ENCODE data around the gene SECISBP2.

The SECISBP2 gene

DNA sequence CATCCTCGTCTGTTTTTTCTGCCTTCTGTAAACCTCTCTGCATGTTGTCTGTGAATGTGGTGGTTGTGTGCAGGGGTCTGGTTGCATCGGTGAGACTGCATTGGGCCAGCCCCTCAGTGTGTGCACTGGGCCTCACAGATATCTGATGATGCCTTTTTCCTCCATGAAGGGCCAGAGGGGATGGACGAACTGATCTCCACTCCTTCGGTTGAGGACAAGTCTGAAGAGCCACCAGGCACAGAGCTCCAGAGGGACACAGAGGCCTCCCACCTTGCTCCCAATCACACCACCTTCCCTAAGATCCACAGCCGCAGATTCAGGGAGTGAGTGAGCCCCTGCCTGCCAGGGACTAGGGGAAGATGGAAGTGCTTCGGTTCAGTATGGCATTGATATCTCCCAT, 31.3 kb downstream of the SECISBP2 start:
- DNase-seq = no peak

DNA sequence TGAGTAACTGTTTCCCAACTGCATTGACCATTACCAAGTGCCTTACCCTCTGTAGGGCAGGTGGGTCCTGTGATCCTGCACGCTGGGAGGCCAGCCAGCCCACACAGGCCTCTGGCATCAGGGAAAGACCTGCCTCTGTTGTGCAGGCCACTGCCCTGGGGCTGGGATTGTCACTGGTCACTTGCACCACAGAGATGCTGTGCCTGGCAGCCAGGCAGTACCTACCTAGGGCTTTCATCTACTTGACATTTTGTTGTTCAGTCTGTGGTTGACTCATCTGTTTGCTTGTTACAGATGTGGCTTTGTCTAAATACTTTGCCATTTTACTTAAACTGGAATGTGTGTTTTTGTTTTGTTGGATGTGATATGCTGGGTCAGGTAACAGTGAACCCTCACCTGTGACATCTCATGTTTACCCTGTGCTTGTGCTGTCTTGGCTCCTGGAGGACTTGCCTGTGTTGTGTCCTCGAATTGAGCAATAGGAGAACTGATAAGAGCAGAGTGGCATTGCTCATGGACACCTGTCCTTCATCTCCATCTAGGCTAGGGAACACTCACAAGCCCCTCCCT, 32.8 kb downstream of the SECISBP2 start:
- DNase-seq = no peak

DNA sequence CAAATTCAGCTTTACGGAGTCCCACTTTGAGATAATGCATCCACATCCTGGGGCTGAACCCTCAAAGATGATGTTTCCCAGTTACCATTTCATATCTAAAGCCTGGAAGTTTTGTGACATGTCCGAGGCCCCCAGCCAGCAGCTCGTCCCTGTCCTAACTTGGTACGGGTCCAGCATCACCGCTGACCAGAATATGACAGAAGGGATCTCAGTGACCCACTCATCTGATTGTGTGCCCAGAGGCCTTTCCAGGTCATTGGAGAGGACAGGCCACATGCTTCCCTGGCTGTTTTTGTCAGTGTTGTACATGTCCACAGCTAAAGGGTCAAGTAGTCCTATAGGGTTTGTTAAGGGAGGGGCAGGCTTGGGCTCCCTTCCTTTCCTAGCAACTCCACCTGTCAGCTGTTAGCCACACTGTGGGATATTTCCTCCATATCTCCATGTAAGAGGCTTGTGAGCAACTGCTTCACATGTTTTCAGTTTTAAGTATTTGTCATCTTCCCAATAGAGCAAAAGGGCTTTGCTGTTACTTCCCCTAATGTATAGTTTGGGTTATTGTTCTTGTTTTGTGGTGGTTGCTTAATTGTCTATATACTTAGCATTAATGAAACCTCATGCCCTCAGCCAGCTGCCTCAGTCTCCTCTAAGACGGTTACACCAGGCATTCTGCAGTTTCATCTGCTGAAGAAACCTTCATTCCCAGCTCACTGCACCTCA, 33.4 kb downstream of the SECISBP2 start:
- no peak for DNase-seq

DNA sequence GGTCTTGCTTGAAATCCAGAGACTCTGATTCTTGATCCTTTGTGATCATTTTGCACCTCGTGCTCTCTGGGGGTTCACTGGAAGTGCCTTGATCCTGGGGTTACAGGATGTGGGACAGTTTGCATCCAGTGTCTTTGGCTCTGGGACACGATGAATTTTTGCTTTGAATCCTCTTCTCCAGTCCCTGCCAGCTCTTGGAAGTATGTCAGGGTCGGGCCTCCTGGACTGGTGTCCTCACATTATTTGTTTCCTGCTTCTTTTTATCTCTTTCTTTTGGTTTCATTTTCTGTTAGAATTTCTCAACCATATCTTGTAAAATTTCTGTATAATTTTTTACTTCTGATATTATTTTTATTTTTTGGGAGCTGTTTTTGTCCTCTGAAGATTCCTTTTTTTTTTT, 34.2 kb downstream of the SECISBP2 start:
- no peak for DNase-seq

DNA sequence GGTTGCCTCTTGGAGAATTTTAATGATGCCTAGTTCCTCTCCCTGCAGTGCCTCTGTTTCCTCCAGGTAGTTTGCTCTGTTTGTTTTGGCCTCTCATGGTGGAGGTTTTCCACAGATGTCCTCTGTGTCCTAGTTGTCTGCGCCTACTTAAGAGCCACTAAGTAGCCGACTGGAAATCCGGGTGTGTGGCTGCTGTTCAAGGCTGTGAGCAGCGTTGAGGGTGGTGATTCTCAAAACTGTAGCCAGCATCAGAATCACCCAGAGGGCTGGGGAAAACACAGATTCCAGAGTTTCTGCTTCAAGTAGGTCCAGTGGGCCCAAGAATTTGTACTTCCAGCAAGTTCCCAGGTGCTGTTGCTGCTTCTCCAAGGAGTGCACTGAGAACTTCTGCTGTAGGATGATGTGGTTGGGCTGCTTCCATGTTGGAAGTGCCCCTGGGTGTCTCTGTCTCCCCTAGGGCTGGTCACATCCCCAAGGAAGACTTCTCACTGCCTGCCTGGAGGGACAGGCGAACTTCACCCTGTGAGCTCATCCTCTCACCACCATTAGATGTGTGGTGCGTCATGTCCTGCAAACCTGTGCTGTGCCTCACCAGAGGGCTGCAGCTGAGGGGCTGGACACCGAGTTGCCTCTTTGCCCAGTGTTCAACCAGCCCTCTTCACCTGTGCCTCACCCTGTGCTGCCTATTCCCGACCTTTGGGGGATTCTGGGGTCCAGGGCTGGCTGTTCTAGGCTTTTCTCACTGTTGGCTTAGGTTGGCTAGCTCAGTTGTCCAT, 34.8 kb downstream of the SECISBP2 start:
- DNase-seq = no peak

DNA sequence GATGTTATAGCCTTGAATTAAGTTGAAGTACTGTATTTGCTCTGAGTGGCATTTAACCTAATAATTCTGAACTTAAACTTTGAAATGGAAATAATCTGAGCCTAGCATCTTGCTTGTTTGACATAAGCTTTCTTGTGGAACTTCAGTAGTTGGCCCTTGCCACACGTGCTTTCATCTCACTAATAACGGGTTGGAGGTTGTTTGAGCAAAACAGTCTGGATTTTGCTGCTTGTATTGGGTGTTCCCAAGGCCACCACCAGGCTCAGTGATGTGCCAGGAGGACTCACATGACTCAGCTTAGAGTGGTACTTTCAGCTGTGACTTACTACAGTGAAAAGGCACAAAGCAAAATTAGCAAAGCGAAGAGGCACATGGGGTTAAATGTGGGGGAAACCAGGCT, 35.7 kb downstream of the SECISBP2 start:
- DNase-seq = no peak

DNA sequence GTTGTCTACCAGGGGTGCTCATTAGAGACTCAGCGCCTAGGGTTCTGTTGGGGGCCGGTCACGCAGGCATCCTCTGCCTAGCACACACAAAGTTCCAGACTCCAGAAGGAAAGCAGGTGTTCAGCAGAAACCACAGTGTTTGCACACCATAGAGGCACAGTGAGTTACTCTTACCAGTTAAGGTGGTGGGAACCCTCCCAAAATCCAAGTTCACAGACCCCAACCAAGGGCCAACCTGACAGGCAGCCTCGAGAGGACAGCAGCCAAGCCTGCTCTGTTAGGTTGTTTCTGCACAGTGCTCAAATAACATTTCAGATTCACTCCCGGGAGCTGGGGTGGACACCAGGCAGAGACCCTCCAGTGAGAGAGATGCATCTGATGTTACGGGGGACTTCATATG, 36.2 kb downstream of the SECISBP2 start:
- DNase-seq = no peak

DNA sequence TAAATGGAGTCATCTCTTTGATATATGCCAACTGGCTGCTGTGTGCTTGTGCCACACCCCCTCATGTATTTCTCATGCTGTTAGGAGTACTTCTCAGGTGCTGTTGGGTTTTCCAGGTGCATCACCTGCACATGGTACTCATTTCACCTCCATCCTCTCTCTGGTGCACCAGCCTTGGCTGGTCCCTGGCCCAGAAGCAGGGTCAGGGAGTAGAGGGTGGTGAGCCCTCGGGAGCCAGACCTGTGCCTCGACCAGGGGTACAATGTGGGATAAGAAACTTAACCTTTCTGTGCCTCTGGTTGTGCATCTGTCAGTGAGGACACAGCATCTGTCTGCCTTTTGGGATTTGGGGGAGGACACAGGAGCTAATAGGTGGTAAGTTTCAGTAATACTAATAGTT, 38.5 kb downstream of the SECISBP2 start:
- no peak for DNase-seq

DNA sequence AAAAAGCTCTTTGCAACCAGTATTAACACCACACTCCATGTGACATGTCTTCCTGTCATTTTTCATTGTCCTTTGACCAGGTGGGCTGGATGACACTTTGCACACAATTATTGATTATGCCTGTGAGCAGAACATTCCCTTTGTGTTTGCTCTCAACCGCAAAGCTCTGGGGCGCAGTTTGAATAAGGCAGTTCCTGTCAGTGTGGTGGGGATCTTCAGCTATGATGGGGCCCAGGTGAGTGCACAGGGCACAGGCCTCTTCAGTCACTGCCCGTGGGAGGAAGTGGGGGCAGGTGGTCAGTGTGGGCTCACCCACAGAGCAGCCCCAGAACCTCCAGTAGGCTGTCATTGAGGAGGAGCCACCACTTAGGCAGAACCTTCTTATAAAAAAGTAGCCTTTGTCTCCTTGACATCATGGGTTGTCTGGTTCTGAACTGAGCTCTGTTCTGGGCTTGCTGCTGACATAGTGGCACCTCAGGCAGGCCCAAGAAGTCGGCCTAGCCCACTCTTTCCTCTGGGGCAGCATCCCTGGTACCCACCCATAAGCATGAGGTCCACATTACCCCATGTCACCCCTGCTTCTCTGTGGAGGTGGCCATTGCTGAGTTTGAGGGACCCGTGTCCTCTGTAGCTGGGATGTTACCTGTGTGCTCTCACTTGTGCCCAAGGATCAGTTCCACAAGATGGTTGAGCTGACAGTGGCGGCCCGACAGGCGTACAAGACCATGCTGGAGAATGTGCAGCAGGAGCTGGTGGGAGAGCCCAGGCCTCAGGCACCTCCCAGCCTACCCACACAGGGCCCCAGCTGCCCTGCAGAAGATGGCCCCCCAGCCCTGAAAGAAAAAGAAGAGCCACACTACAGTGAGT, 39.3 kb downstream of the SECISBP2 start:
- DNase-seq = no peak

DNA sequence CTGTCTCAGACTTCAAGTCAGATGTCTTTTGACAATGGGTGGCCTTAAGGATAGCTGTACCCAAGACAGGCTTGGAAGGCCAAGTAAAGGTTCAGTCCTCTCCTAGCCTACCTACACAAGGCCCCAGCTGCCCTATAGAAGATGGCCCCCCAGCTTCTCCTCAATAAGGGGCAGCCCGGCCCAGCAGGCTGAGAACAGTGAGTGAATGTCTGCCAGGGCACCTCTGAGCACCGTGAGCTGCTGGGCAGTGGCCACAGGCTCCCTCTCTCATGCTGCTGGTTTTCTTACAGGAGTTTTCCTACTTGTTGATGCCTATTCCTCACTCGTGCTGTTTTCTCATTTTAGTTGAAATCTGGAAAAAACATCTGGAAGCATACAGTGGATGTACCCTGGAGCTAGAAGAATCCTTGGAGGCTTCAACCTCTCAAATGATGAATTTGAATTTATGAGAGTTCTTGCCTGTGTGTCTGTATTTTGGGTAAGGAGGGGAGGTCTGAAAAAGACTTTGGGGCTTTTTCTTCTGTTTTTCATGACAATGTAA, 40.1 kb downstream of the SECISBP2 start:
- DNase-seq = no peak

DNA sequence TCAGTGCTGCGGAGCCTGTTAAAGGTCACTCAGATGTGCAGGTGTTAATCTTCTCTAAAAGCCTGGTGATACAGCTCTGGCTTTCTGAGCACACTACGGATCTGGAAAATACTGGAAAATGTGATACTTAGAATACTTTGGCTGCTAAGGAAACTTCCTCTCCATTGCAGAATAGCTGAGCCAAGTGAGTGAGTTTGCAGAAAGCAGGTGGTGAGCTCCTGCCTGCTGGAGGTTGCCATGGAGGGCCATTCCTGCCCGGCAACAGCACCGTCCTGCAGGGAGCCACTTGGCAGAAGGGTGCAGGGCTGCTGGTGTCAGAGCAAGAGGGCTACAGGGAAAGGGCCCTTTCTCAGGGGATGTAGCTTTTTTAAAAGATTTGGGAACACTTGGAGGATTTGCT, 40.7 kb downstream of the SECISBP2 start:
- DNase-seq = no peak

DNA sequence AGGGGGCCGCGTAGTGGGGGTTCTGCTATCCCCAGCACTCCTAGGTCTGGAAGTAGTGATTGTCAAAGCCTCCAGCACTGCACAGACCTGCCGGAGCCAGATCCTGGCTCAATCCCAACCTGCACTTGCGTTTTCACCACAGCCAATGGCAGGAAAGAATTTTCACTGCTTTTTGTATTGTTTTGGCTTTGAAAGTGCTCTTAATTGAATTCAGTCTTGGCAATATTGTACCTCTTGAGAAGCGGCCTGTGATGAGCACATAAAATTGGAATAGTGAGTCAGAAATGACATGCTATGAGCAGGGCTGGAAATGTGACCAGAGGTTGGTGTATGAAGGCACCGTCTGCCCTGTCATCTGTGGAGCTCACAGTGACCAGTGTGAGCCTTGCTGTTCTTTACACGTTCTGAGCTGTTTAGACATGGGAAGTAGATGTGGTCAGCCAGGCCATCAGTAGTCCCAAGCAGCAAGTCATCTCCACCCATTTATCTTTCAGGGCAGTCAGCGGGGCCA, 41.5 kb downstream of the SECISBP2 start:
- DNase-seq = no peak

DNA sequence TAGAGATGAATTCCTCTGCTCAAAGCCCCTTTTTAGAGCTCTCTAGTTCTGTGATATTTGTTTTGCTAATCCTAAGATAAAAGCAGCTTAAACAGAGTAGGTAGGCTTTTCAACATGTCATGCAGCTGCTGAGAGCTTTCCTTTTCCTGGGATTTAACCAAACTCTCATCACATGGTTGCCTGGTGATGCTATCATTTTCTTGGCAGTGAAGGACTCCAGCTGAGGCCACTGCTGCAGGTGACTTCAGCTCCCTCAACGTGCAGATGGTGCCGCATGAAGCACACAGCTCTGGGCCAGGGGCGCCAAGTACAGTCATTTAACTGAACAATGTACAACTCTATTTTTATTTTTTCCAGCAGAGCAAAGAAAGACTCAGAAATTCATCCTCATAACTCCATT, 42.2 kb downstream of the SECISBP2 start:
- DNase-seq = no peak

DNA sequence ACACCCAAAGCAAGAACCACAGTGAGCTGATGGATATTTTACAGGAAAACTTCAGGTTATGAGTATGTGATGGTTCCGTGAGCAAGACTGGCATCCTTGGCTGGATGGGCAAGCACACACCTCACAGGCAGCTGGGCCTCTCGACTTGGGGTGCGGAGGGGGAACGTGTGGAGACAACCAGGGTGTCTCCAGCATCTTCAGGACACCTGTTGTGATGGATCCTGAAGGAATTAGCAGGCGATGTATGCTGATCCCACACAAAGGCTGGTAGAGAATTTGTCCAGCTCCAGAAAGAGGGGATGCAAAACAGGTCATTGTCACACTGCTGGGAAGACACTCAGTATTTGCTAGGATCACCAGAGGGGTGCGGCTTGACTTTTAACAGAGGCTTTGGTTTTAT, 42.7 kb downstream of the SECISBP2 start:
- no peak for DNase-seq

DNA sequence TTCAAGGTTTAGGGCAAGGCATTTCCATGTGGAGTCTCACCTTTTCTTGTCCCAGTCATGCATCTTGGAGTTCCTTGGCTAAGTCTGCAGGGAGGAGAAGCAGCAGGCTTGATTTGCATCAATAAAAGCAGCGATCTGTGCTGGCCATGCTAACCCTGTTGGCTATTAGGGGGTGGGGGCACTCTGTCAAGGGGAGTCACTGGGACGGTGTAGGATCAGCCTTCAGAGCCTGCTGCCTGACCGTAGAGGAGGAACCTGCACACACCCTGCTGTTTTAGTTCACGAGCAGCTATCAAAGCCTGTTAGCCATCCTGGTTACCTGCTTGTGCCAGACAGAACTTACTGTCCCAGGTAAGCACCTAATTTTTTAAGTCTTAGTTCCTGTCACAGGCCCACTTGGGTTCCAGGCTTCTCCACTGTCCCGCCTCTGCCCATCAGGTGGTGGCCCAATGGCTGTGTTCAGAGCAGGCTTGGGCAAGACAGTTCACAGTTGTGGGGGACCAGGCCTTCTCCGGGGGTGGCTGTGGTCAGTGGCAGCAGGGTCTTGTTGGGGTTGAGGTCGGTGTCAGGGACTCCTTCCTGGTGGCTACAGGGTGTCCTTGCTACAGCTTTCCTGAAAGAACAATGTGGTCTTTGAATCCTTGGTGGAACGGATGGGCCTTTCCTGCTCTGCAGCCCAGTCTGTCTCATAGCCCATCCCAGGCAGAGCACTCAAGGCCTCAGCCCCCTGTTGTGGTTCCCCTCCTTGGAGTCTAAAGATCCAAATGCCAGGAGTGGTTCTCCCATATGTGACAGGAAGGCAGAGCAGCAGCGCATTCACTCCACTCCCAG, 43.7 kb downstream of the SECISBP2 start:
- DNase-seq = no peak

DNA sequence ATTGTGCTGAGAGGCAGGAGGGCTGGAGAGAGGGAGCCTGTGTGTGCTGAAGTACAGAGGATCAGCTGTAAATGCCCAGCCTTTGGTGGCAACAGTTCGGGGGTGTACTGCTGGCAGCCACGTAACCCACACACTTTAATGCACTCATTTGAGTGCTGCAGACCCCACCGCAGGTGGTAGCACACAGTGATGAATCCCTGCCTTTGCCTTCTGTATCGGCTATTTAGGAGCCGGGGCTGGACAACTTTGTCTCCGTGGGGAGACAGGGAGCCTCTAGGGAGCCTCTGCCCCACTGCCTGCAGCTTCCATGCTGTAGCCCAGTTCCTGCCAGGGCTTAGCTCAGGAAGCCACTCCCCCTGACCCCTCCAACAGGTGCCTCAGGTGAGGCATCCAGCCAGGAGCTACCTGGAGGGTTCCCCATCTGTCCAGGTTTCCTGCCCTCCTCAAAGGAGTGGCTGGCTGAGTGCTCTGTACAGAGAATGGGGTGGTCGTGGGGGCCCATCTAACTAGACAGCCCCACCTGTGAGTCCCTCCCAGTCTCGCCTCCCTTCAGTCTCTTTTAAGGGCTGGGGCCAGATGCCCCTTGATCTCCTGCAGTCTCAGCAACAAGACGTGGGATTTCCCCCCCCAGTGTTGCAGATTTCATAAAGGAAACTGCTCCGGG, 44.5 kb downstream of the SECISBP2 start:
- no peak for DNase-seq

DNA sequence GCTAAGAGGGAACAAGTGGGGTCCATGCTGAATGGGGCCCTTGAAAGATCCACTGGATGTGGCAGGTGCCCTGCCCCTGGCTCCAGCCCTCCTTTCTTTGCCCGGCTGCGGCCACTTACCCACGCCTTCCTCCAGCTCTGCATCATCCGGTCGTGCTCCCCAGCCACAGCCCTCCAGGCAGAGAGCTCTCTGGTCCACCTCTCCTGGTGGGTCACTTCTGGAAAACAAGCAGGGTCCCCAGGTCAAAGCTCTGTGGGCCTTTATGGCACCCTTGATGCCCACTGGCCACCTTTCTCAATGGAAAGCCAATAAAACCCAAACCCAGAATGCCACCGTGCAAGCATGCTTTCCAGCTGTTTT, 45.0 kb downstream of the SECISBP2 start:
- DNase-seq = no peak

DNA sequence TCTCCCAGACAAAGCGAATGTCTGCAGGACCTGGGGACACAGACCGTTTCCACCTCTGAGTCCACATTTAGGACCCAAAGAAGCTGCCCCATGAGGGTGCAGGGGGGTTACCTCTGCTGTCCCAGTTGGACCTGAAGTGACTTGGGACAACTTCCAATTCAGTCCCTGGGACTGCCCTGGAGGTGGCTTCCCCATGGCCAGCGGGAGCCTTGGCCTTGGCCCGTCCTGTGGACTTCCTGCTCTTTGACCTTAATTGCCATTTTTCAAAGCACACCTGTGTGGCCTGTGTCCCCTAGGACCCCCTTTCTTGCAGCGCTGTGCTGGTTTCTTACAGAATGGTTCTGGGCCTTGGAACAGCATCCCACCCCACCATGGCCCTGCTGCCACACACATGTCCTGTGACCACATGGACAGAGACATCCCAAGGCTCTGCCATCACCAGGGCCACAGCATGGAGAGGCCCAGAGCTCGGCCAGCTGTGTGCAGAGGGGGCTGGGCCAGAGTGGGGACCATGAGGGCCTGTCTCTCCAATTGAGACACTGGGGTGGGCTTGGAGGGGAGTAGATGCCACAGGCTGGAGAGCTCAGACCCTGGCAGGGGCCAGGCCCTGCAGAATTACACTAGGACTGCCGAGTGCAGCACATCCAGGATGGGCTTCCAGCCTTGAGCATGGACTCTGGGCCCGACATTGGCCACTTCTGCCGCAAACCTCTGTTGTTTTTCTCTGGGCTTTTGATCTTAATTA, 45.8 kb downstream of the SECISBP2 start:
- no peak for DNase-seq

DNA sequence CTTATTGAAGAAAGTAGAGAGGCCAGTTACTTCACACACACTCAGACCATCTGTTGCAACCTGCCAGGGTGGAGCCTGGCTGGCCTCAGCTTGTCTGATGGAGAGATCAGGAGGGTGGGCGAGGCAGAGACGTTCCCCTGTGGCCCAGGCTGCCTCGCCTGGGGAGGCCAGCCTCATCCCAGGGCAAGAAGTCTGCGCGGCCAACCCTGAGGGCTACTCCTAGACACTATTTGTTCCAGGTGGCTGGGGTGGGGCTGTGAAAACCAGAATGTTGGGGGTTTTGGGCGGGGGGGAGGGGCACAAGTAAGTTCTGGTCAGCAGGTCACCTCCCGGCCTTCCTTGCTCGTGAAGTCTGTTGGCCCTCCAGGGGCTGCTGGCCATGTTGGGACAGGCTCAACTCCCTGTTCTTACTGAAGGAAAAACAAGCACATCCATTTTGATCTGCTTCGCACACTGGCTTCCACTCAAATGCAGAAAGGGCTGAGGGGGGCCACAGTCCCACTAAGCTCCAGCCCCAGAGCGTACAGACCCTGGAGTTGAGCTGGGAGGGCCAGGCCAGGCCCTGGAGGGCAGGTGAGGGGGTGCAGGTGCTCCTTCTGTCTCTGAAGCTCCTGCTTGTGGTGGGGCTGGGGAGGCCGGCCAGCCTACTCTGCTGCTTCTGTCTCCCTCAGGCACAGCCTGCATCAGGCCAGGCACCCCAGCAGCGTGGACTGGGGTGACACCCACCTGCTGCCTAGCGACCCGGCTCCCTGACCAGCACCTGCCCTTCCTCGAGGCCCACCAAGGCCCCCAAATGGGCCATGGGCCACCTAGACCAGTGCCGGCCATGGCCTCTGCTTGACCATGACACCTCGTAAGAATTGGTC, 46.6 kb downstream of the SECISBP2 start:
- DNase-seq = no peak

DNA sequence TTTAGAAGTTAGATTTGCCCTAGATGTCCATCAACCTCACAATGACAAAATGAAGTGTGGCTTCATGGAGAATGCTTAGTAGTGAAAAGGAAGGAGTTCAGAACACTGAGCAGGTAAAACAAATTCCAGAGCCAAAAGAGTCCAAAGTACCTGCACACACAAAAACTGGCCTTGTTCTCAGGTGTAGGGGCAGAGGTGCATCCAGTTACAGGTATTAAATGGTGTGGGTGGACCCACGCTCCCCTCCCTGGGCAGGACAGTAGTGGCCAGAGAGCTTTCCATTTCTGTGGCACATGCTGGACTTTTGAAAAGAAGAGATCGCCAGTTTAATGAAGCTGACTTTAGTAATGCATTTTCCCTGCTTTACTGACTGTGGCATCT, 47.2 kb downstream of the SECISBP2 start:
- no peak for DNase-seq
